ENCODE measurements around the gene CEP41.

GRCh38 chr7:130409067-130409711, 31.6 kb downstream of the CEP41 start:
- TF ChIP-seq CTCF (IDR thresholded peaks at IDR 0.05; ENCODE audit: poor library complexity): no peak
- no peak for TF ChIP-seq EZH2 (IDR thresholded peaks at IDR 0.05; ENCODE audit: borderline replicate concordance)

Data from hepatocyte (in vitro differentiated cells).